ENCODE results near the gene EEFSEC.

Gene EEFSEC

GRCh38 chr3:128432971-128433836 is 279.9 kb downstream of the EEFSEC start:
- DNase-seq: peak; percentile 31

- DNase-seq: no peak
Measured at GRCh38 chr3:128433837-128434165, 280.5 kb downstream of the EEFSEC start.

- DNase-seq: no peak
Measured at GRCh38 chr3:128434524-128434923, 281.2 kb downstream of the EEFSEC start.

GRCh38 chr3:128435058-128435457 is 281.8 kb downstream of the EEFSEC start:
- no peak for DNase-seq

- DNase-seq: no peak
Measured at GRCh38 chr3:128435561-128435960, 282.3 kb downstream of the EEFSEC start.

GRCh38 chr3:128436214-128436613 is 282.9 kb downstream of the EEFSEC start:
- DNase-seq: no peak

GRCh38 chr3:128438488-128439072 is 285.3 kb downstream of the EEFSEC start:
- no peak for DNase-seq

GRCh38 chr3:128439226-128439625 is 285.9 kb downstream of the EEFSEC start:
- no peak for DNase-seq

GRCh38 chr3:128442070-128442469 is 288.8 kb downstream of the EEFSEC start:
- no peak for DNase-seq

- no peak for DNase-seq
Measured at GRCh38 chr3:128442949-128443348, 289.7 kb downstream of the EEFSEC start.

- no peak for DNase-seq
Measured at GRCh38 chr3:128443771-128444170, 290.5 kb downstream of the EEFSEC start.

- no peak for DNase-seq
Measured at GRCh38 chr3:128445357-128445756, 292.1 kb downstream of the EEFSEC start.

GRCh38 chr3:128446821-128447220 is 293.5 kb downstream of the EEFSEC start:
- DNase-seq: no peak

- no peak for DNase-seq
Measured at GRCh38 chr3:128447561-128448013, 294.3 kb downstream of the EEFSEC start.

- DNase-seq: no peak
Measured at GRCh38 chr3:128448491-128448890, 295.2 kb downstream of the EEFSEC start.

GRCh38 chr3:128449111-128449638 is 295.9 kb downstream of the EEFSEC start:
- no peak for DNase-seq

- no peak for DNase-seq
Measured at GRCh38 chr3:128452120-128452519, 298.8 kb downstream of the EEFSEC start.

- no peak for DNase-seq
Measured at GRCh38 chr3:128452678-128453275, 299.5 kb downstream of the EEFSEC start.

- no peak for DNase-seq
Measured at GRCh38 chr3:128453501-128454309, 300.4 kb downstream of the EEFSEC start.

- no peak for DNase-seq
Measured at GRCh38 chr3:128454310-128454618, 301.0 kb downstream of the EEFSEC start.

- no peak for DNase-seq
Measured at GRCh38 chr3:128455116-128455515, 301.8 kb downstream of the EEFSEC start.

GRCh38 chr3:128455786-128456748 is 302.8 kb downstream of the EEFSEC start:
- DNase-seq: no peak
